ENCODE measurements around the gene SMARCB1.

Gene SMARCB1

GRCh38 chr22:23745791-23746190 lies 41.0 kb upstream of the SMARCB1 start:
- DNase-seq, result peak in 1 of 3 donors; percentile 15
- Histone ChIP-seq H3K27me3 (replicated peaks in 2 of 5; ENCODE audit: control insufficient read depth in 4 of 5, insufficient read depth in 5 of 5, low read length in 4 of 5) (no peaks in the 10 kb centered on the region), H3K4me1 (ENCODE audit: control extremely low read depth in 1 of 4, control insufficient read depth in 4 of 4, insufficient read depth in 4 of 4, low read length in 3 of 4) (peaks cover 3 to 31% (median 25%) of the 10 kb centered on the region in 4 experiments), H3K4me3 (ENCODE audit: control insufficient read depth in 1 of 7, extremely low read depth in 1 of 7, insufficient read depth in 4 of 7, low read depth in 2 of 7, low read length in 6 of 7) (peak overlapping the region in 2 of 7 experiments; percentile 16 to 36), H3K36me3 (ENCODE audit: control insufficient read depth in 4 of 4, insufficient read depth in 4 of 4, low read length in 3 of 4) (peaks cover 12 to 44% (median 30%) of the 10 kb centered on the region in 4 experiments), H3K27ac (ENCODE audit: insufficient read depth in 1 of 2, low read depth in 1 of 2, low read length in 2 of 2, poor library complexity in 1 of 2, severe bottlenecking in 2 of 2) (no peak overlapping the region), H3K9me3 (ENCODE audit: control extremely low read depth in 1 of 5, control insufficient read depth in 4 of 5, insufficient read depth in 2 of 5, low read depth in 1 of 5, low read length in 4 of 5) (no peaks in the 10 kb centered on the region)
- WGBS (ENCODE audit: insufficient coverage), result 33% methylated on average over 5 of the region's 6 CpGs
- ChIA-PET POLR2A (interaction anchor here (0.6 kb wide), 1 partner anchor 25 kb away, joined by 3 read pairs; no protein-coding TSS in a partner anchor), CTCF (interaction anchor here (1.0 kb wide), 1 partner anchor 52 kb away, joined by 3 read pairs; no protein-coding TSS in a partner anchor)

- Histone ChIP-seq H3K27me3 (replicated peaks in 2 of 5; ENCODE audit: control insufficient read depth in 4 of 5, insufficient read depth in 5 of 5, low read length in 4 of 5) (no peaks in the 10 kb centered on the region), H3K36me3 (ENCODE audit: control insufficient read depth in 4 of 4, insufficient read depth in 4 of 4, low read length in 3 of 4) (peaks cover under 1 to 5% (median 2%) of the 10 kb centered on the region in 4 experiments), H3K4me3 (ENCODE audit: control insufficient read depth in 1 of 7, extremely low read depth in 1 of 7, insufficient read depth in 4 of 7, low read depth in 2 of 7, low read length in 6 of 7) (peak overlapping the region in 5 of 7 experiments; percentile 71 to 91 (median 84)), H3K27ac (ENCODE audit: insufficient read depth in 1 of 2, low read depth in 1 of 2, low read length in 2 of 2, poor library complexity in 1 of 2, severe bottlenecking in 2 of 2) (no peak overlapping the region), H3K9me3 (ENCODE audit: control extremely low read depth in 1 of 5, control insufficient read depth in 4 of 5, insufficient read depth in 2 of 5, low read depth in 1 of 5, low read length in 4 of 5) (no peaks in the 10 kb centered on the region), H3K4me1 (ENCODE audit: control extremely low read depth in 1 of 4, control insufficient read depth in 4 of 4, insufficient read depth in 4 of 4, low read length in 3 of 4) (peaks cover 3 to 51% (median 48%) of the 10 kb centered on the region in 4 experiments)
- ChIA-PET CTCF (interaction anchor here (1.2 to 2.7 kb wide), 5 partner anchors 11 to 55 kb away, joined by 3 to 10 read pairs (median 3); partner anchors contain the start of gene SMARCB1), POLR2A (interaction anchor here (0.6 kb wide), 1 partner anchor 12 kb away, joined by 4 read pairs; no protein-coding TSS in a partner anchor)
- WGBS (ENCODE audit: insufficient coverage), result 90% methylated on average over 12 of the region's 12 CpGs
- DNase-seq, result peak in 2 of 3 donors; percentile 33
Observed at GRCh38 chr22:23749841-23750301, 36.9 kb upstream of the SMARCB1 start.

DNA sequence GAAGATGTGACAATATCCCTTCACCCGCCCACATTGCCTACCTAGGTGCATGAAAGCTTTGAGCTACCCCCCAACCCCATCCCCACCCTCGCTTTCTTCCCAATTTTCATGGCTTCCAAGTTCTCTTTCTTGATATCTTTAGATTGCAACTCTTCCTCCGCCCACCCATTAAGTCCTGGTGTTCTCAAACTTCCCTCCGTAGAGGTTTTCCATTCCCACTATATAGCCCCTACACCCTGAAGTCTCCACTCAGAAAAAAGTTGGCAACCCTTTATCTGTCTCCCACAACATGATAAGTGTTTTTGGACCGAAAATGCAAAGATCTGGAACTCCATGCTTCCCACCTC lies 36.4 kb upstream of the SMARCB1 start:
- POLR2A ChIA-PET, result interaction anchor here (0.6 to 0.9 kb wide), 2 partner anchors 32 to 33 kb away, joined by 4 read pairs; no protein-coding TSS in a partner anchor
- 24% methylated on average over 5 of the region's 5 CpGs for WGBS (ENCODE audit: insufficient coverage)
- peak overlapping the region; percentile 54 to 91 (median 79) for H3K4me3 ChIP-seq (ENCODE audit: control insufficient read depth in 1 of 7, extremely low read depth in 1 of 7, insufficient read depth in 4 of 7, low read depth in 2 of 7, low read length in 6 of 7)
- H3K27me3 ChIP-seq (replicated peaks in 2 of 5; ENCODE audit: control insufficient read depth in 4 of 5, insufficient read depth in 5 of 5, low read length in 4 of 5), result no peaks in the 10 kb centered on the region
- no peaks in the 10 kb centered on the region for H3K36me3 ChIP-seq (ENCODE audit: control insufficient read depth in 4 of 4, insufficient read depth in 4 of 4, low read length in 3 of 4)
- CTCF ChIA-PET, result interaction anchor here (1.2 to 2.7 kb wide), 4 partner anchors 11 to 43 kb away, joined by 3 to 10 read pairs (median 3); partner anchors contain the start of gene SMARCB1
- H3K9me3 ChIP-seq (ENCODE audit: control extremely low read depth in 1 of 5, control insufficient read depth in 4 of 5, insufficient read depth in 2 of 5, low read depth in 1 of 5, low read length in 4 of 5), result no peaks in the 10 kb centered on the region
- no peak for DNase-seq
- peaks cover 3 to 51% (median 48%) of the 10 kb centered on the region in 4 experiments for H3K4me1 ChIP-seq (ENCODE audit: control extremely low read depth in 1 of 4, control insufficient read depth in 4 of 4, insufficient read depth in 4 of 4, low read length in 3 of 4)
- peak overlapping the region in 1 of 2 experiments; percentile 80 for H3K27ac ChIP-seq (ENCODE audit: insufficient read depth in 1 of 2, low read depth in 1 of 2, low read length in 2 of 2, poor library complexity in 1 of 2, severe bottlenecking in 2 of 2)

DNA sequence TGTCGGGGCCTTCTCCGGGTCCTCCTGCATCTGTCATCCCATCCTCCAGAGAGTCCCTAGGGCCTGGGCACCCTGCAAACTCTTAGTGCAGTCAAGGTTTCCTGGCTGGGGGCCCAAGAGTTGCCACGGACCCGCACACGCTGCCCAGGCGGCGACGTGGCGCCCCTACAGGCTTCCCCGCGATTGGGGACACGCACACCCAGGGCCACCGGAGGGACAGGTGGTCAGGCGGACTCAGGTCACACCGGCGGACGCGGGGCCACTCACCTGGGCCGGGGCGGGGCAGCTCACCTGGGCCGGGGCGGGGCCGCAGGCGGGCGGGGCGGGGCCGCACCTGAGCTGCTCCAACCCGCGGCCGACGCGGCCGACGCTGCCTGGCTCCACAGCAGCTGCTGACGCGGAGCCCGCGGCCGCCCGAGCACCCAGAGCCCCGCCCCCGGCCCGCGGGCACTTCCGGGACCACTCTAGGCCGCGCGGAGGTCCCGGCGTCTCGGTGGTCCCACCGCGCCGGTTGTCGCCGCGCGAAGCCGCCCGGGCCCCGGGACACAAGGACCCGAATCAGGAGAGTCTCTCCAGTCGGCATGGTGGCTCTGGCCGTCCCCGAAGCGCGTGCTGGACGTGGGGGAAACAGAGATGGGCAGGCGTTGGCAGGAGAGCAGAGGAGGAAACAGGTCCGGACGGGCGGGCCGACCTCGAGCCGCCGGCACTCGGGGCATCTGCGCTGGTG lies 35.9 kb upstream of the SMARCB1 start, which contains the start of gene ZNF70:
TSS of gene ZNF70 (minus strand) at position 399 of the 727 bp plus-strand sequence. CDS start 5,972 bp downstream, outside the sequence.
- H3K36me3 ChIP-seq (ENCODE audit: control insufficient read depth in 4 of 4, insufficient read depth in 4 of 4, low read length in 3 of 4), result no peaks in the 10 kb centered on the region
- peak; percentile 88 to 92 (median 92) for DNase-seq
- ChIA-PET CTCF (interaction anchor here (1.2 to 1.6 kb wide), 3 partner anchors 24 to 42 kb away, joined by 3 read pairs; partner anchors contain the start of gene SMARCB1), POLR2A (interaction anchor here (0.6 to 0.9 kb wide), 2 partner anchors 32 to 34 kb away, joined by 4 read pairs; no protein-coding TSS in a partner anchor)
- H3K4me3 ChIP-seq (ENCODE audit: control insufficient read depth in 1 of 7, extremely low read depth in 1 of 7, insufficient read depth in 4 of 7, low read depth in 2 of 7, low read length in 6 of 7), result peak within 1 kb of the TSS; percentile 54 to 91 (median 81)
- no peaks in the 10 kb centered on the region for H3K9me3 ChIP-seq (ENCODE audit: control extremely low read depth in 1 of 5, control insufficient read depth in 4 of 5, insufficient read depth in 2 of 5, low read depth in 1 of 5, low read length in 4 of 5)
- 0% methylated on average over 57 of the region's 78 CpGs for WGBS (ENCODE audit: insufficient coverage)
- no peaks in the 10 kb centered on the region for H3K27me3 ChIP-seq (replicated peaks in 2 of 5; ENCODE audit: control insufficient read depth in 4 of 5, insufficient read depth in 5 of 5, low read length in 4 of 5)
- peaks cover 3 to 48% (median 46%) of the 10 kb centered on the region in 4 experiments for H3K4me1 ChIP-seq (ENCODE audit: control extremely low read depth in 1 of 4, control insufficient read depth in 4 of 4, insufficient read depth in 4 of 4, low read length in 3 of 4)
- peak within 1 kb of the TSS in 1 of 2 experiments; percentile 86 for H3K27ac ChIP-seq (ENCODE audit: insufficient read depth in 1 of 2, low read depth in 1 of 2, low read length in 2 of 2, poor library complexity in 1 of 2, severe bottlenecking in 2 of 2)

DNA sequence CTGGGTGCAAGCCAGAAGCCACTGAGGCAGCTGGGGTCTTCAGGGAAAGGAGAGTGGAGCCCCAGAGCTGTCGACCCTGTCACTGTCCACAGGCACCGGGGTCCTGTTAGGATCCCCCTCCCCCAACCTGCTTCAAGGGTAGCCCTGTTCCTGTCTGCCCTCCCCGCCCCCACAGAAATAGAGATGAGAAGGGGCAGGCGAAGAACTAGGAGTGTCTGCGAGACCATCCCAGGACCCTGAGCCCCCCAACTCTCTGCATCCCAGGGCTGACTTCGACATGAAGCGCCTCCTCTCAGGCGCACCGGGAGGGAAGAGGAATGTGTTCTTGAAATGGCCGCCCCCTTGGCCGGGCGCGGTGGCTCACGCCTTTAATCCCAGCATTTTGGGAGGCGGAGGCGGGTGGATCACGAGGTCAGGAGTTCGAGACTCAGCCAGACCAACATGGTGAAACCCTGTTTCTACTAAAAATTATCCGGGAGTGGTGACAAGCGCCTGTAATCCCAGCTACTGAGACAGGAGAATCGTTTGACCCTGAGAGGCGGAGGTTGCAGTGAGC lies 35.2 kb upstream of the SMARCB1 start:
- peak overlapping the region; percentile 54 to 91 (median 81) for H3K4me3 ChIP-seq (ENCODE audit: control insufficient read depth in 1 of 7, extremely low read depth in 1 of 7, insufficient read depth in 4 of 7, low read depth in 2 of 7, low read length in 6 of 7)
- ChIA-PET POLR2A (interaction anchor here (0.9 kb wide), 1 partner anchor 35 kb away, joined by 4 read pairs; no protein-coding TSS in a partner anchor), CTCF (interaction anchor here (1.3 kb wide), 1 partner anchor 15 kb away, joined by 3 read pairs; no protein-coding TSS in a partner anchor)
- WGBS (ENCODE audit: insufficient coverage), result 38% methylated on average over 13 of the region's 22 CpGs
- no peaks in the 10 kb centered on the region for H3K27me3 ChIP-seq (replicated peaks in 2 of 5; ENCODE audit: control insufficient read depth in 4 of 5, insufficient read depth in 5 of 5, low read length in 4 of 5)
- peak overlapping the region in 1 of 2 experiments; percentile 86 for H3K27ac ChIP-seq (ENCODE audit: insufficient read depth in 1 of 2, low read depth in 1 of 2, low read length in 2 of 2, poor library complexity in 1 of 2, severe bottlenecking in 2 of 2)
- no peaks in the 10 kb centered on the region for H3K9me3 ChIP-seq (ENCODE audit: control extremely low read depth in 1 of 5, control insufficient read depth in 4 of 5, insufficient read depth in 2 of 5, low read depth in 1 of 5, low read length in 4 of 5)
- H3K36me3 ChIP-seq (ENCODE audit: control insufficient read depth in 4 of 4, insufficient read depth in 4 of 4, low read length in 3 of 4), result no peaks in the 10 kb centered on the region
- H3K4me1 ChIP-seq (ENCODE audit: control extremely low read depth in 1 of 4, control insufficient read depth in 4 of 4, insufficient read depth in 4 of 4, low read length in 3 of 4), result peaks cover 3 to 48% (median 42%) of the 10 kb centered on the region in 4 experiments
- DNase-seq, result no peak

DNA sequence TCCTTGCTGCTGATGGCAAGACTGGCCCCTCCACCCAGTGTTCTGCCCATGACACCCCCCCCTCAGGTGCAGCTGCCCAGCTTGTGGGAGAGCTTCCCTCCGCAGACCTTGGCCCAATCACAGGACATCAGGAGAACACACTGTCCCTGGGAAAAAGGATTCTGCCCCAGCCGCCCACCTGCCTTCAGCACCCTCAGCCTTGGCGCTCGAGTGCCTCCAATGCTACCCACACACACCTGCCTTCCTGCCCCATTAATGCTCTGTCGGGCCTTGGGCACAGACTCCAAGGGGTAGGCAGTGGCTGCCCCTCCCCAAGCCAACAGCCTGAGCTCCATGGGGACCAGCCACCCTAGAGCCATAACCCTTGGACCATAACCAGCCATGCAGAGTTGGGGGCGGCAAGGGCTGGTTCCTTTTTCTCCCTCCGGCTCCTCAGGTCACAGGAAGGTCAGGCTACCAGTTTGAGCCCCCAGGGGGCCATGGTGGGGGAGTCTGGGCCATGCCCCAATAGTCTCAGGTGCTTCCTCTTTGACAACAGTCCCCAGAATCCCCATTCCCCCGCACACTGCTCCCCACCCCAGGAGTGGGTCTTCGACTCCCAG lies 34.6 kb upstream of the SMARCB1 start:
- no peaks in the 10 kb centered on the region for H3K9me3 ChIP-seq (ENCODE audit: control extremely low read depth in 1 of 5, control insufficient read depth in 4 of 5, insufficient read depth in 2 of 5, low read depth in 1 of 5, low read length in 4 of 5)
- no peaks in the 10 kb centered on the region for H3K36me3 ChIP-seq (ENCODE audit: control insufficient read depth in 4 of 4, insufficient read depth in 4 of 4, low read length in 3 of 4)
- H3K4me3 ChIP-seq (ENCODE audit: control insufficient read depth in 1 of 7, extremely low read depth in 1 of 7, insufficient read depth in 4 of 7, low read depth in 2 of 7, low read length in 6 of 7), result peak overlapping the region in 4 of 7 experiments; percentile 19 to 91 (median 32)
- ChIA-PET POLR2A (no interaction called here), CTCF (interaction anchor here (1.3 kb wide), 1 partner anchor 15 kb away, joined by 3 read pairs; no protein-coding TSS in a partner anchor)
- H3K27me3 ChIP-seq (replicated peaks in 2 of 5; ENCODE audit: control insufficient read depth in 4 of 5, insufficient read depth in 5 of 5, low read length in 4 of 5), result no peaks in the 10 kb centered on the region
- DNase-seq, result peak in 2 of 3 donors; percentile 68 to 82
- H3K4me1 ChIP-seq (ENCODE audit: control extremely low read depth in 1 of 4, control insufficient read depth in 4 of 4, insufficient read depth in 4 of 4, low read length in 3 of 4), result peaks cover 2 to 52% (median 44%) of the 10 kb centered on the region in 4 experiments
- WGBS (ENCODE audit: insufficient coverage), result 55% methylated on average over 6 of the region's 9 CpGs
- H3K27ac ChIP-seq (ENCODE audit: insufficient read depth in 1 of 2, low read depth in 1 of 2, low read length in 2 of 2, poor library complexity in 1 of 2, severe bottlenecking in 2 of 2), result no peak overlapping the region

Measured in common myeloid progenitor, CD34-positive (primary cell).